Suprapubic skin (tissue), 4 donors: ENCODE data around the gene PTPRZ1.

Experiments
- EP300 ChIP-seq: sonication (generic); formaldehyde crosslinking; IDR thresholded peaks from one replicate; pipeline ENCODE4 v1.6.1; 2017; ENCODE audit warnings: antibody characterized with exemption
- POLR2AphosphoS5 ChIP-seq, 3 donors: sonication (generic); formaldehyde crosslinking; IDR thresholded peaks; one replicate each; pipeline ENCODE4 v1.6.1; 2017; ENCODE audit warnings: antibody characterized with exemption in 3 of 3
- TF ChIP-seq, protein P1 (sequence below), 2 donors: fragments of 200-600 bp in 1 of 2; fragments of 450-650 bp in 1 of 2; sonication (generic) in 1 of 2; IDR thresholded peaks; one replicate each; pipeline ENCODE4 v1.5.1; 2016 to 2019; ENCODE audit warnings: antibody characterized with exemption in 2 of 2, mild to moderate bottlenecking in 1 of 2, moderate library complexity in 1 of 2

- TF ChIP-seq, protein P1, sequence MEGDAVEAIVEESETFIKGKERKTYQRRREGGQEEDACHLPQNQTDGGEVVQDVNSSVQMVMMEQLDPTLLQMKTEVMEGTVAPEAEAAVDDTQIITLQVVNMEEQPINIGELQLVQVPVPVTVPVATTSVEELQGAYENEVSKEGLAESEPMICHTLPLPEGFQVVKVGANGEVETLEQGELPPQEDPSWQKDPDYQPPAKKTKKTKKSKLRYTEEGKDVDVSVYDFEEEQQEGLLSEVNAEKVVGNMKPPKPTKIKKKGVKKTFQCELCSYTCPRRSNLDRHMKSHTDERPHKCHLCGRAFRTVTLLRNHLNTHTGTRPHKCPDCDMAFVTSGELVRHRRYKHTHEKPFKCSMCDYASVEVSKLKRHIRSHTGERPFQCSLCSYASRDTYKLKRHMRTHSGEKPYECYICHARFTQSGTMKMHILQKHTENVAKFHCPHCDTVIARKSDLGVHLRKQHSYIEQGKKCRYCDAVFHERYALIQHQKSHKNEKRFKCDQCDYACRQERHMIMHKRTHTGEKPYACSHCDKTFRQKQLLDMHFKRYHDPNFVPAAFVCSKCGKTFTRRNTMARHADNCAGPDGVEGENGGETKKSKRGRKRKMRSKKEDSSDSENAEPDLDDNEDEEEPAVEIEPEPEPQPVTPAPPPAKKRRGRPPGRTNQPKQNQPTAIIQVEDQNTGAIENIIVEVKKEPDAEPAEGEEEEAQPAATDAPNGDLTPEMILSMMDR (IDR thresholded peaks at IDR 0.05): no peak
- TF ChIP-seq EP300 (no peak), POLR2AphosphoS5 (IDR thresholded peaks at IDR 0.05) (no peak)
Observed at GRCh38 chr7:122063146-122063545, 190.2 kb downstream of the PTPRZ1 start.
